OCI-LY1 (cell line): ENCODE data around the gene CCNG2.

Source experiments
- EZH2 ChIP-seq: fragments of 200-600 bp; sonication (generic), shearing (Covaris generic); IDR thresholded peaks from 2 replicates; pipeline ENCODE4 v1.8.0; 2017; ENCODE audit warnings: borderline replicate concordance, mixed run types, mild to moderate bottlenecking, antibody characterized with exemption, low read length, moderate library complexity, mixed read lengths
- TF ChIP-seq, protein P1 (sequence below): fragments of 200-600 bp; sonication (generic), shearing (Covaris generic); IDR thresholded peaks from 2 replicates; pipeline ENCODE4 v1.5.1; 2017; ENCODE audit warnings: mild to moderate bottlenecking, antibody characterized with exemption, low read length, moderate library complexity, mixed read lengths

- TF ChIP-seq, protein P1, sequence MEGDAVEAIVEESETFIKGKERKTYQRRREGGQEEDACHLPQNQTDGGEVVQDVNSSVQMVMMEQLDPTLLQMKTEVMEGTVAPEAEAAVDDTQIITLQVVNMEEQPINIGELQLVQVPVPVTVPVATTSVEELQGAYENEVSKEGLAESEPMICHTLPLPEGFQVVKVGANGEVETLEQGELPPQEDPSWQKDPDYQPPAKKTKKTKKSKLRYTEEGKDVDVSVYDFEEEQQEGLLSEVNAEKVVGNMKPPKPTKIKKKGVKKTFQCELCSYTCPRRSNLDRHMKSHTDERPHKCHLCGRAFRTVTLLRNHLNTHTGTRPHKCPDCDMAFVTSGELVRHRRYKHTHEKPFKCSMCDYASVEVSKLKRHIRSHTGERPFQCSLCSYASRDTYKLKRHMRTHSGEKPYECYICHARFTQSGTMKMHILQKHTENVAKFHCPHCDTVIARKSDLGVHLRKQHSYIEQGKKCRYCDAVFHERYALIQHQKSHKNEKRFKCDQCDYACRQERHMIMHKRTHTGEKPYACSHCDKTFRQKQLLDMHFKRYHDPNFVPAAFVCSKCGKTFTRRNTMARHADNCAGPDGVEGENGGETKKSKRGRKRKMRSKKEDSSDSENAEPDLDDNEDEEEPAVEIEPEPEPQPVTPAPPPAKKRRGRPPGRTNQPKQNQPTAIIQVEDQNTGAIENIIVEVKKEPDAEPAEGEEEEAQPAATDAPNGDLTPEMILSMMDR, result no peak
- no peak for TF ChIP-seq EZH2
Measured at GRCh38 chr4:77153006-77153405, 4.0 kb upstream of the CCNG2 start.
